Mesenchymal stem cell (in vitro differentiated cells and primary cell): ENCODE data around the gene CIAO3.

Experiments
- DNase-seq: peaks from one replicate; pipeline ENCODE4 v3.0.0-alpha.2; 2013
- H2AFZ ChIP-seq: one replicate; pipeline ENCODE4 v1.6.1; 2013; ENCODE audit warnings: low read depth, mild to moderate bottlenecking, control low read depth, inconsistent platforms, low read length, moderate library complexity
- H2AK5ac ChIP-seq: 2 replicates; pipeline ENCODE4 v1.6.1; 2013; ENCODE audit warnings: low read length, moderate library complexity, mild to moderate bottlenecking, inconsistent platforms; ENCODE audit not compliant: severe bottlenecking
- H2BK120ac ChIP-seq: one replicate; pipeline ENCODE4 v1.6.1; 2013; ENCODE audit warnings: low read depth, mild to moderate bottlenecking, inconsistent platforms, low read length, moderate library complexity
- H2BK12ac ChIP-seq, 2 experiments: one replicate each; pipeline ENCODE4 v1.6.1; 2013; ENCODE audit warnings: inconsistent platforms in 2 of 2, low read length in 2 of 2, mild to moderate bottlenecking in 2 of 2, moderate library complexity in 2 of 2, control low read depth in 1 of 2
- H2BK15ac ChIP-seq: one replicate; pipeline ENCODE4 v1.6.1; 2013; ENCODE audit warnings: mild to moderate bottlenecking, low read depth, inconsistent platforms; ENCODE audit not compliant: poor library complexity, severe bottlenecking
- H2BK5ac ChIP-seq: 2 replicates; pipeline ENCODE4 v1.6.1; 2013; ENCODE audit warnings: low read depth, mild to moderate bottlenecking, low read length, control low read depth, inconsistent platforms; ENCODE audit not compliant: poor library complexity, severe bottlenecking
- H3K14ac ChIP-seq, 2 experiments: one replicate each; pipeline ENCODE4 v1.6.1; 2013; ENCODE audit warnings: inconsistent platforms in 2 of 2, low read length in 2 of 2, control low read depth in 1 of 2, mild to moderate bottlenecking in 1 of 2, moderate library complexity in 1 of 2
- H3K18ac ChIP-seq, 2 experiments: one replicate each; pipeline ENCODE4 v1.6.1; 2013; ENCODE audit warnings: inconsistent platforms in 2 of 2, low read length in 2 of 2, control low read depth in 1 of 2, low read depth in 1 of 2, mild to moderate bottlenecking in 1 of 2
- H3K23ac ChIP-seq, 2 experiments: one replicate each; pipeline ENCODE4 v1.6.1; 2013; ENCODE audit warnings: inconsistent platforms in 2 of 2, low read length in 2 of 2, mild to moderate bottlenecking in 2 of 2, moderate library complexity in 2 of 2, control low read depth in 1 of 2
- H3K27ac ChIP-seq: 2 replicates; pipeline ENCODE4 v1.5.1; 2013; ENCODE audit warnings: mild to moderate bottlenecking, moderate library complexity, low read length, control low read depth, inconsistent platforms; ENCODE audit not compliant: poor library complexity, severe bottlenecking
- H3K27me3 ChIP-seq, 2 experiments: 2 replicates each; pipeline versions ENCODE4 v1.6.1 to v1.7.0; 2013; ENCODE audit warnings: low read length in 2 of 2, mild to moderate bottlenecking in 2 of 2, moderate library complexity in 2 of 2, control low read depth in 1 of 2, inconsistent platforms in 1 of 2; ENCODE audit not compliant: control insufficient read depth in 1 of 2, insufficient read depth in 1 of 2
- H3K36me3 ChIP-seq, 2 experiments: 2 replicates each; pipeline versions ENCODE4 v1.6.1 to v1.7.0; 2013; ENCODE audit warnings: low read length in 2 of 2, control low read depth in 1 of 2, inconsistent platforms in 1 of 2, low read depth in 1 of 2, mild to moderate bottlenecking in 1 of 2; ENCODE audit not compliant: insufficient read depth in 2 of 2, control insufficient read depth in 1 of 2
- H3K4ac ChIP-seq, 2 experiments: one replicate each; pipeline ENCODE4 v1.6.1; 2013; ENCODE audit warnings: inconsistent platforms in 2 of 2, low read length in 2 of 2, mild to moderate bottlenecking in 2 of 2, moderate library complexity in 2 of 2, control low read depth in 1 of 2, low read depth in 1 of 2
- H3K4me1 ChIP-seq: 2 replicates; pipeline ENCODE4 v1.6.1; 2013; ENCODE audit warnings: low read depth, low read length, control low read depth; ENCODE audit not compliant: control insufficient read depth, insufficient read depth
- H3K4me2 ChIP-seq: 2 replicates; pipeline ENCODE4 v1.6.1; 2013; ENCODE audit warnings: low read length, mild to moderate bottlenecking, inconsistent platforms; ENCODE audit not compliant: poor library complexity, severe bottlenecking
- H3K4me3 ChIP-seq, 2 experiments: 2 replicates each; pipeline versions ENCODE4 v1.5.1 to v1.7.0; 2013; ENCODE audit warnings: low read length in 2 of 2, mild to moderate bottlenecking in 2 of 2, control low read depth in 1 of 2, low read depth in 1 of 2; ENCODE audit not compliant: insufficient read depth in 1 of 2
- H3K79me1 ChIP-seq: replicated peaks from 2 replicates; pipeline ENCODE4 v1.6.1; 2013; ENCODE audit warnings: mild to moderate bottlenecking, control low read depth, low read length, inconsistent platforms; ENCODE audit not compliant: poor library complexity, severe bottlenecking
- H3K9ac ChIP-seq: 2 replicates; pipeline ENCODE4 v1.7.0; 2013; ENCODE audit warnings: mild to moderate bottlenecking, low read length, moderate library complexity
- H3K9me3 ChIP-seq: 2 replicates; pipeline ENCODE4 v1.7.0; 2013; ENCODE audit warnings: mild to moderate bottlenecking, low read length; ENCODE audit not compliant: control insufficient read depth
- H4K8ac ChIP-seq: one replicate; pipeline ENCODE4 v1.6.1; 2013; ENCODE audit warnings: inconsistent platforms, mild to moderate bottlenecking, low read length, moderate library complexity
- H4K91ac ChIP-seq: one replicate; pipeline ENCODE4 v1.6.1; 2013; ENCODE audit warnings: mild to moderate bottlenecking, low read length, inconsistent platforms
- whole genome bisulfite sequencing: methylation state at CpG from one replicate; pipeline ENCODE4 v1.1.7; 2013; ENCODE audit warnings: mixed read lengths; 5-methylcytosine and 5-hydroxymethylcytosine counted together

Gene CIAO3

DNA sequence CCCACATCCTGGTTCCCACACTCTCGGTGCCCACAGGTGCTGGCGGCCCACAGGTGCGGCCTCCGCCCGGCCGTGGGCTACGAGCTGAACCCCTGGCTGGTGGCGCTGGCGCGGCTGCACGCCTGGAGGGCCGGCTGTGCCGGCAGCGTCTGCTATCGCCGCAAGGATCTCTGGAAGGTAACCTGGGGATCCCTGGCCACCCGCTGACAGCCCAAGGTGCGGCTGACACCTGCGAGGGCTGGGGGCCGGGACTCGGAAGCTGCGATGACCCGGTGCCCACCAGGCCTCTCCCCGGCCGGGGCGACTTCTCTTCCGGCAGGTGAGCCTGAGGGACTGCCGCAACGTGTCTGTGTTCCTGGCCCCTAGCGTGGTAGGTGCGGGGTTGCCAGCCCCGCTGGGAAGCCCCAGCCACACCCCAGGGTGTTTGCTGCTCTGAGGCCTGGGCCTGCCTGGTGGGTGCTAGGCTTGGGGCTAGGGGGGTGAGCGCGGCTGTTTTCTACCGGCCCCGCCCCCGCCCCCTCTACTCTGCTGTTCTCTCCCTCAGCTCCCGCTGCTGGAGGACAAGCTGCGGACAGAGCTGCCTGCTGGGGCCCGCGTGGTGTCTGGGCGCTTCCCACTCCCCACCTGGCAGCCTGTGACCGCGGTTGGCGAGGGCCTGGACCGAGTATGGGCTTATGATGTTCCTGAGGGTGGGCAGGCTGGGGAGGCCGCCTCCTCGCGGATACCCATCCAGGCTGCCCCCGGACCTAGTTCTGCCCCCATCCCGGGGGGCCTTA is 18.8 kb downstream of the CIAO3 start:
- no peak overlapping the region for H2BK120ac ChIP-seq

GRCh38 chr16:720990-721764 is 19.6 kb downstream of the CIAO3 start, which contains the start of gene ANTKMT:
ANTKMT (plus strand) TSS chr16:721146; CDS start chr16:721275, 129 bp downstream.
- Histone ChIP-seq H2BK5ac (peak within 1 kb of the TSS; percentile 74), H2BK12ac (peak within 1 kb of the TSS; percentile 12 to 88), H3K4me3 (peak within 1 kb of the TSS; percentile 90), H4K8ac (peak within 1 kb of the TSS; percentile 99), H3K14ac (peak within 1 kb of the TSS in 1 of 2 experiments; percentile 99), H3K36me3 (peaks cover 0 to 45% of the 10 kb centered on the region in 2 experiments), H3K9ac (peak within 1 kb of the TSS; percentile 90), H3K79me1 (peaks cover 26% of the 10 kb centered on the region), H2AK5ac (peak within 1 kb of the TSS; percentile 21), H3K4me2 (peak within 1 kb of the TSS; percentile 97), H3K18ac (peak within 1 kb of the TSS; percentile 99), H2BK15ac (peak within 1 kb of the TSS; percentile 78), H2AFZ (peak within 1 kb of the TSS; percentile 98), H3K4ac (peak within 1 kb of the TSS; percentile 97 to 100), H3K9me3 (no peaks in the 10 kb centered on the region), H3K4me1 (peaks cover 51% of the 10 kb centered on the region), H3K27ac (peak within 1 kb of the TSS; percentile 80), H3K27me3 (peaks cover 0 to 11% of the 10 kb centered on the region in 2 experiments), H4K91ac (peak within 1 kb of the TSS; percentile 99), H3K23ac (peak within 1 kb of the TSS in 1 of 2 experiments; percentile 97), H2BK120ac (peak within 1 kb of the TSS; percentile 91)
- peak; percentile 75 for DNase-seq
- 14% methylated on average over 97 of the region's 106 CpGs for WGBS

More for the DNA sequence above, 18.8 kb downstream of the CIAO3 start:
- Histone ChIP-seq H3K36me3 (peaks cover 0 to 39% of the 10 kb centered on the region in 2 experiments), H2AK5ac (peak overlapping the region; percentile 13), H3K4me2 (peak overlapping the region; percentile 97), H3K27ac (no peak overlapping the region), H3K4me3 (peak overlapping the region; percentile 90), H2BK15ac (peak overlapping the region; percentile 32), H3K4ac (peak overlapping the region; percentile 29 to 97), H3K23ac (no peak overlapping the region), H2AFZ (no peak overlapping the region), H3K4me1 (peaks cover 49% of the 10 kb centered on the region), H3K9me3 (no peaks in the 10 kb centered on the region), H2BK12ac (peak overlapping the region in 1 of 2 experiments; percentile 21), H3K14ac (peak overlapping the region in 1 of 2 experiments; percentile 99), H3K27me3 (peaks cover 0 to 15% of the 10 kb centered on the region in 2 experiments), H4K8ac (no peak overlapping the region), H4K91ac (peak overlapping the region; percentile 99), H2BK5ac (no peak overlapping the region), H3K79me1 (peaks cover 23% of the 10 kb centered on the region), H3K18ac (peak overlapping the region in 1 of 2 experiments; percentile 99), H3K9ac (peak overlapping the region; percentile 90)
- DNase-seq, result no peak
- 93% methylated on average over 46 of the region's 51 CpGs for WGBS

DNA sequence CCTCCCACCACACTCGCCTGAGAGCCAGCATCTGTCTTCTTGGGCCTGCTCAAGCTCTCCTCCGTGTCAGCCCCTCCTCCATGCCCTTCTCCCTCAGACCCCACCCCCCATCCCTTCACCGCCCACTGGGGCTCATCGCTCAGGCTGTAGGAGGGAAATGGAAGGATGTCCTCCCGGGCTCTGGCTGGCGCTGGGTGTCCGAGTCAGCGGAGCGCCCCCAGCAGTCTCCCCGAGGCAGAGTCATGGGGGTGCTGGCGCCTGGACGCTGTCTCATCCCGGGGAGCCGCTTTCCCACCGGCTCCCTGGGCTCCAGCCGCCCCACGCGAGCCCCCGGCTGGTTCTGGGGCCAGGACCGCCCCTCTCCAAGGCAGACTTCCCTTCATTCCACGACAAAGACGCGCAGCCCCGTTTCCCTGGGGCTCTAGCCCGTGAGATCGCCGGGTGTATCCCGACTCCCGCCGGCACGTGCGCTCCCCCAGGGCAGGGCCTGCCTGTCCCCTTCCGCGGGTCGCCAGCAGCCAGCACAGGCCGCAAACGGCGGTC is 20.3 kb downstream of the CIAO3 start:
- Histone ChIP-seq H3K14ac (peak overlapping the region in 1 of 2 experiments; percentile 99), H2AK5ac (peak overlapping the region; percentile 21), H2BK15ac (peak overlapping the region; percentile 78), H3K4me1 (peaks cover 55% of the 10 kb centered on the region), H3K18ac (peak overlapping the region; percentile 98 to 99), H3K27ac (peak overlapping the region; percentile 80), H3K36me3 (peaks cover 0 to 45% of the 10 kb centered on the region in 2 experiments), H3K4me3 (peak overlapping the region; percentile 90), H3K79me1 (peaks cover 28% of the 10 kb centered on the region), H3K9ac (peak overlapping the region; percentile 90), H3K9me3 (no peaks in the 10 kb centered on the region), H4K8ac (peak overlapping the region; percentile 94), H2BK120ac (peak overlapping the region; percentile 91), H2BK5ac (peak overlapping the region; percentile 74), H3K4ac (peak overlapping the region; percentile 97 to 100), H3K27me3 (peaks cover 0 to 4% of the 10 kb centered on the region in 2 experiments), H3K23ac (peak overlapping the region in 1 of 2 experiments; percentile 88), H2BK12ac (peak overlapping the region; percentile 12 to 88), H3K4me2 (peak overlapping the region; percentile 97), H2AFZ (peak overlapping the region; percentile 94), H4K91ac (peak overlapping the region; percentile 99)
- peak; percentile 89 for DNase-seq
- 1% methylated on average over 36 of the region's 38 CpGs for WGBS
